ENCODE results near the gene MED25.

GRCh38 chr19:49846408-49846807, 28.3 kb downstream of the MED25 start:
- no peak for TF ChIP-seq EZH2phosphoT487 (conservative IDR thresholded peaks at IDR 0.05; ENCODE audit: low read length)
- no peak for TF ChIP-seq CTCF (IDR thresholded peaks at IDR 0.05; ENCODE audit: insufficient read depth, low read length, poor library complexity, severe bottlenecking)
